ENCODE results near the gene TRIM71.
A peak's percentile ranks its signal among the peaks of the same experiment; 100 is the strongest.
"Not testable (repeated sequence)": the region's sequence is repeated elsewhere in the genome, so short reads cannot be mapped to it uniquely, and the experiment has no call there.

Gene TRIM71

GRCh38 chr3:32896143-32896542 is 78.3 kb downstream of the TRIM71 start:
- Histone ChIP-seq H3K27me3 (ENCODE audit: control insufficient read depth in 2 of 2, insufficient read depth in 2 of 2, low read length in 2 of 2) (peaks cover 0 to 1% of the 10 kb centered on the region in 2 donors), H3K9ac (ENCODE audit: low read depth in 1 of 2, low read length in 2 of 2) (no peak overlapping the region), H3K4me1 (ENCODE audit: control insufficient read depth in 2 of 2, insufficient read depth in 2 of 2, low read length in 2 of 2) (no peaks in the 10 kb centered on the region), H3K4me3 (ENCODE audit: low read length in 2 of 2) (no peak overlapping the region), H3K27ac (ENCODE audit: low read depth in 2 of 2, low read length in 2 of 2) (no peak overlapping the region), H3K9me3 (ENCODE audit: control insufficient read depth in 2 of 2, low read length in 2 of 2) (no peaks in the 10 kb centered on the region), H3K36me3 (ENCODE audit: control insufficient read depth in 2 of 2, insufficient read depth in 2 of 2, low read length in 2 of 2) (no peaks in the 10 kb centered on the region)

- H3K9me3 ChIP-seq (ENCODE audit: control insufficient read depth in 2 of 2, low read length in 2 of 2), result no peaks in the 10 kb centered on the region
- H3K27ac ChIP-seq (ENCODE audit: low read depth in 2 of 2, low read length in 2 of 2), result no peak overlapping the region
- no peaks in the 10 kb centered on the region for H3K4me1 ChIP-seq (ENCODE audit: control insufficient read depth in 2 of 2, insufficient read depth in 2 of 2, low read length in 2 of 2)
- H3K27me3 ChIP-seq (ENCODE audit: control insufficient read depth in 2 of 2, insufficient read depth in 2 of 2, low read length in 2 of 2), result peaks cover 0 to 1% of the 10 kb centered on the region in 2 donors
- no peak overlapping the region for H3K4me3 ChIP-seq (ENCODE audit: low read length in 2 of 2)
- H3K36me3 ChIP-seq (ENCODE audit: control insufficient read depth in 2 of 2, insufficient read depth in 2 of 2, low read length in 2 of 2), result no peaks in the 10 kb centered on the region
- no peak overlapping the region for H3K9ac ChIP-seq (ENCODE audit: low read depth in 1 of 2, low read length in 2 of 2)
These were observed 79.3 kb downstream of the TRIM71 start for GRCh38 chr3:32897001-32897601.

GRCh38 chr3:32897981-32898623 is 80.3 kb downstream of the TRIM71 start:
- H3K9ac ChIP-seq (ENCODE audit: low read depth in 1 of 2, low read length in 2 of 2), result no peak overlapping the region
- no peaks in the 10 kb centered on the region for H3K4me1 ChIP-seq (ENCODE audit: control insufficient read depth in 2 of 2, insufficient read depth in 2 of 2, low read length in 2 of 2)
- H3K27me3 ChIP-seq (ENCODE audit: control insufficient read depth in 2 of 2, insufficient read depth in 2 of 2, low read length in 2 of 2), result peaks cover 0 to 1% of the 10 kb centered on the region in 2 donors
- no peaks in the 10 kb centered on the region for H3K9me3 ChIP-seq (ENCODE audit: control insufficient read depth in 2 of 2, low read length in 2 of 2)
- no peaks in the 10 kb centered on the region for H3K36me3 ChIP-seq (ENCODE audit: control insufficient read depth in 2 of 2, insufficient read depth in 2 of 2, low read length in 2 of 2)
- no peak overlapping the region for H3K4me3 ChIP-seq (ENCODE audit: low read length in 2 of 2)
- no peak overlapping the region for H3K27ac ChIP-seq (ENCODE audit: low read depth in 2 of 2, low read length in 2 of 2)

- Histone ChIP-seq H3K36me3 (ENCODE audit: control insufficient read depth in 2 of 2, insufficient read depth in 2 of 2, low read length in 2 of 2) (no peaks in the 10 kb centered on the region), H3K4me3 (ENCODE audit: low read length in 2 of 2) (no peak overlapping the region), H3K9me3 (ENCODE audit: control insufficient read depth in 2 of 2, low read length in 2 of 2) (no peaks in the 10 kb centered on the region), H3K9ac (ENCODE audit: low read depth in 1 of 2, low read length in 2 of 2) (no peak overlapping the region), H3K27me3 (ENCODE audit: control insufficient read depth in 2 of 2, insufficient read depth in 2 of 2, low read length in 2 of 2) (peaks cover 0 to 1% of the 10 kb centered on the region in 2 donors), H3K4me1 (ENCODE audit: control insufficient read depth in 2 of 2, insufficient read depth in 2 of 2, low read length in 2 of 2) (no peaks in the 10 kb centered on the region), H3K27ac (ENCODE audit: low read depth in 2 of 2, low read length in 2 of 2) (no peak overlapping the region)
These were observed 81.5 kb downstream of the TRIM71 start for GRCh38 chr3:32899265-32899664.

- no peaks in the 10 kb centered on the region for H3K27me3 ChIP-seq (ENCODE audit: control insufficient read depth in 2 of 2, insufficient read depth in 2 of 2, low read length in 2 of 2)
These were observed 83.5 kb downstream of the TRIM71 start for GRCh38 chr3:32901005-32901932.

GRCh38 chr3:32902887-32903371 is 85.1 kb downstream of the TRIM71 start:
- H3K27ac ChIP-seq (ENCODE audit: low read depth in 2 of 2, low read length in 2 of 2); H3K36me3 ChIP-seq (ENCODE audit: control insufficient read depth in 2 of 2, insufficient read depth in 2 of 2, low read length in 2 of 2); H3K9me3 ChIP-seq (ENCODE audit: control insufficient read depth in 2 of 2, low read length in 2 of 2); H3K9ac ChIP-seq (ENCODE audit: low read depth in 1 of 2, low read length in 2 of 2); H3K27me3 ChIP-seq (ENCODE audit: control insufficient read depth in 2 of 2, insufficient read depth in 2 of 2, low read length in 2 of 2); H3K4me1 ChIP-seq (ENCODE audit: control insufficient read depth in 2 of 2, insufficient read depth in 2 of 2, low read length in 2 of 2): not testable (repeated sequence)
- H3K4me3 ChIP-seq (ENCODE audit: low read length in 2 of 2), result peak overlapping the region in 1 of 2 donors; percentile 16

More at GRCh38 chr3:32901005-32901932, 83.5 kb downstream of the TRIM71 start:
- no peak overlapping the region for H3K9ac ChIP-seq (ENCODE audit: low read depth in 1 of 2, low read length in 2 of 2)
- no peaks in the 10 kb centered on the region for H3K36me3 ChIP-seq (ENCODE audit: control insufficient read depth in 2 of 2, insufficient read depth in 2 of 2, low read length in 2 of 2)
- H3K9me3 ChIP-seq (ENCODE audit: control insufficient read depth in 2 of 2, low read length in 2 of 2), result no peaks in the 10 kb centered on the region
- H3K4me3 ChIP-seq (ENCODE audit: low read length in 2 of 2), result no peak overlapping the region
- no peaks in the 10 kb centered on the region for H3K4me1 ChIP-seq (ENCODE audit: control insufficient read depth in 2 of 2, insufficient read depth in 2 of 2, low read length in 2 of 2)
- no peak overlapping the region for H3K27ac ChIP-seq (ENCODE audit: low read depth in 2 of 2, low read length in 2 of 2)

DNA sequence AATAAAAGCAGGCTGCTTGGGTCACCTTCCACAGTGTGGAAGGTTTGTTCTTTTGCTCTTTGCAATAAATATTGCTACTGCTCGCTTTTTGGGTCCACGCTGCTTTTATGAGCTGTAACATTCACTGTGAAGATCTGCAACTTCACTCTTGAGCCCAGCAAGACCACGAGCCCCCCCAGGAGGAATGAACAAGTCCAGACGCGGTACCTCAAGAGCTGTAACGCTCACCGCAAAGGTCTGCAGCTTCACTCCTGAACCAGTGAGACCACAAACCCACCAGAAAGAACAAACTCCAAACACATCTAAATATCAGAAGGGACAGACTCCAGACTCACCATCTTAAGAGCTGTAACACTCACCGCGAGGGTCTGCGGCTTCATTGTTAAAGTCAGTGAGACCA is 86.2 kb downstream of the TRIM71 start:
- no peaks in the 10 kb centered on the region for H3K4me1 ChIP-seq (ENCODE audit: control insufficient read depth in 2 of 2, insufficient read depth in 2 of 2, low read length in 2 of 2)
- no peak overlapping the region for H3K9ac ChIP-seq (ENCODE audit: low read depth in 1 of 2, low read length in 2 of 2)
- H3K27ac ChIP-seq (ENCODE audit: low read depth in 2 of 2, low read length in 2 of 2), result no peak overlapping the region
- no peaks in the 10 kb centered on the region for H3K36me3 ChIP-seq (ENCODE audit: control insufficient read depth in 2 of 2, insufficient read depth in 2 of 2, low read length in 2 of 2)
- no peaks in the 10 kb centered on the region for H3K9me3 ChIP-seq (ENCODE audit: control insufficient read depth in 2 of 2, low read length in 2 of 2)
- H3K4me3 ChIP-seq (ENCODE audit: low read length in 2 of 2), result no peak overlapping the region
- H3K27me3 ChIP-seq (ENCODE audit: control insufficient read depth in 2 of 2, insufficient read depth in 2 of 2, low read length in 2 of 2), result no peaks in the 10 kb centered on the region

DNA sequence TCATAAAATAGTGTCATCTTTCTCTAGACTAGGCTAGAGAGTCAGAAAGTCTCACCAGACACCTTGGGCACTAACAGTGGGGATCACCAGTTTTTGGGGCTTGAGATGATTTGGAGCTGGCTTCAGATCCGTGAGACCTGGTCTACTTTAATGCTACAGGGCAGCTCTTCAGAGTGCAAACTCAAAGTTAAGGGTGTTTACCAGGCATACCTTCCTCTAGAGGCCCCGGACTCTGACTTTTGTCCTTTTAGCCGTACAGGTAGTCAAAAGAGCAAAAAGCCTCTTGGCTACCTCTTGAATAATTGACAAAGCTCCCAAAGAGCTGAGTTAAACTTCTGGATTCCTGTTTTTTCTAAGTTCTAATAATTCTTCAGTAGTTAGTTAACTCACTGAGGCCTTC is 92.2 kb downstream of the TRIM71 start:
- no peak overlapping the region for H3K27ac ChIP-seq (ENCODE audit: low read depth in 2 of 2, low read length in 2 of 2)
- no peaks in the 10 kb centered on the region for H3K4me1 ChIP-seq (ENCODE audit: control insufficient read depth in 2 of 2, insufficient read depth in 2 of 2, low read length in 2 of 2)
- H3K9me3 ChIP-seq (ENCODE audit: control insufficient read depth in 2 of 2, low read length in 2 of 2), result no peaks in the 10 kb centered on the region
- no peak overlapping the region for H3K4me3 ChIP-seq (ENCODE audit: low read length in 2 of 2)
- H3K9ac ChIP-seq (ENCODE audit: low read depth in 1 of 2, low read length in 2 of 2), result no peak overlapping the region
- no peaks in the 10 kb centered on the region for H3K36me3 ChIP-seq (ENCODE audit: control insufficient read depth in 2 of 2, insufficient read depth in 2 of 2, low read length in 2 of 2)
- H3K27me3 ChIP-seq (ENCODE audit: control insufficient read depth in 2 of 2, insufficient read depth in 2 of 2, low read length in 2 of 2), result no peaks in the 10 kb centered on the region

DNA sequence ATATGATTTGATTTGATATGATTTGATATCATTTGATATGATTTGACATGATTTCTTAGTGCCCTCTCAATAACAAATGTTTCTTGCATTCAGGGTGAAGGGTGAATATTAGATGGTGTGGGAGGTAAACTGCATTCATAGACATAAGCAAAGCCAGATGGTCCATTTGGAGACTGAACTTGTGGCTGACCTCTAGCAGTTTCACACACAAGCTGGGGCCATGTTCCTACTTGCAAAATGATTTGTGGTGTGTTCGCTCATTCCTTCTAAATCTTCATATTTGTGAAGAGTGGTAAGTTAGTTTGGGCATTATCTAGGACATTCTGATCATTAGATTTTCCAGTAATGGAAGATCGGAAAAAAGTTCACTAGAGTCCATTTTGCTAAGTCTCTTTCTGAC is 93.2 kb downstream of the TRIM71 start:
- Histone ChIP-seq H3K27me3 (ENCODE audit: control insufficient read depth in 2 of 2, insufficient read depth in 2 of 2, low read length in 2 of 2) (no peaks in the 10 kb centered on the region), H3K9me3 (ENCODE audit: control insufficient read depth in 2 of 2, low read length in 2 of 2) (no peaks in the 10 kb centered on the region), H3K4me1 (ENCODE audit: control insufficient read depth in 2 of 2, insufficient read depth in 2 of 2, low read length in 2 of 2) (no peaks in the 10 kb centered on the region), H3K9ac (ENCODE audit: low read depth in 1 of 2, low read length in 2 of 2) (no peak overlapping the region), H3K4me3 (ENCODE audit: low read length in 2 of 2) (no peak overlapping the region), H3K36me3 (ENCODE audit: control insufficient read depth in 2 of 2, insufficient read depth in 2 of 2, low read length in 2 of 2) (no peaks in the 10 kb centered on the region), H3K27ac (ENCODE audit: low read depth in 2 of 2, low read length in 2 of 2) (no peak overlapping the region)

- Histone ChIP-seq H3K27ac (ENCODE audit: low read depth in 2 of 2, low read length in 2 of 2) (no peak overlapping the region), H3K4me1 (ENCODE audit: control insufficient read depth in 2 of 2, insufficient read depth in 2 of 2, low read length in 2 of 2) (no peaks in the 10 kb centered on the region), H3K27me3 (ENCODE audit: control insufficient read depth in 2 of 2, insufficient read depth in 2 of 2, low read length in 2 of 2) (no peaks in the 10 kb centered on the region), H3K9me3 (ENCODE audit: control insufficient read depth in 2 of 2, low read length in 2 of 2) (no peaks in the 10 kb centered on the region), H3K9ac (ENCODE audit: low read depth in 1 of 2, low read length in 2 of 2) (no peak overlapping the region), H3K4me3 (ENCODE audit: low read length in 2 of 2) (no peak overlapping the region), H3K36me3 (ENCODE audit: control insufficient read depth in 2 of 2, insufficient read depth in 2 of 2, low read length in 2 of 2) (no peaks in the 10 kb centered on the region)
These were observed 94.2 kb downstream of the TRIM71 start for GRCh38 chr3:32912046-32912445.
